ENCODE data around the gene HPCAL1.

The HPCAL1 gene

GRCh38 chr2:10333247-10333613 lies 30.5 kb downstream of the HPCAL1 start:
- H3K4me3 ChIP-seq (ENCODE audit: low read length): no peak overlapping the region
- DNase-seq (ENCODE audit: low read depth): no peak
- TF ChIP-seq CTCF (conservative IDR thresholded peaks at IDR 0.05; ENCODE audit: low read length): no peak

GRCh38 chr2:10333966-10334365 lies 31.3 kb downstream of the HPCAL1 start:
- no peak overlapping the region for H3K4me3 ChIP-seq (ENCODE audit: low read length)
- TF ChIP-seq CTCF (conservative IDR thresholded peaks at IDR 0.05; ENCODE audit: low read length): no peak
- no peak for DNase-seq (ENCODE audit: low read depth)

GRCh38 chr2:10335046-10335840 lies 32.5 kb downstream of the HPCAL1 start:
- no peak for DNase-seq (ENCODE audit: low read depth)
- no peak overlapping the region for H3K4me3 ChIP-seq (ENCODE audit: low read length)
- no peak for TF ChIP-seq CTCF (conservative IDR thresholded peaks at IDR 0.05; ENCODE audit: low read length)

GRCh38 chr2:10336283-10336682 lies 33.6 kb downstream of the HPCAL1 start:
- H3K4me3 ChIP-seq (ENCODE audit: low read length): no peak overlapping the region
- no peak for TF ChIP-seq CTCF (conservative IDR thresholded peaks at IDR 0.05; ENCODE audit: low read length)
- no peak for DNase-seq (ENCODE audit: low read depth)

- no peak overlapping the region for H3K4me3 ChIP-seq (ENCODE audit: low read length)
- TF ChIP-seq CTCF (conservative IDR thresholded peaks at IDR 0.05; ENCODE audit: low read length): no peak
- DNase-seq (ENCODE audit: low read depth): no peak
Observed at GRCh38 chr2:10337449-10338269, 35.0 kb downstream of the HPCAL1 start.

- no peak overlapping the region for H3K4me3 ChIP-seq (ENCODE audit: low read length)
- no peak for TF ChIP-seq CTCF (conservative IDR thresholded peaks at IDR 0.05; ENCODE audit: low read length)
- no peak for DNase-seq (ENCODE audit: low read depth)
Observed at GRCh38 chr2:10338270-10339188, 35.8 kb downstream of the HPCAL1 start.

Measured in AG10803 (cell line).